Measurements from ENCODE around the gene LRRC27.

GRCh38 chr10:132294561-132295318 lies 37.3 kb upstream of the LRRC27 start:
- TF ChIP-seq POLR2A (IDR thresholded peaks at IDR 0.05) (no peak), POLR2AphosphoS5 (IDR thresholded peaks at IDR 0.05) (no peak)
- TF ChIP-seq, protein P1, sequence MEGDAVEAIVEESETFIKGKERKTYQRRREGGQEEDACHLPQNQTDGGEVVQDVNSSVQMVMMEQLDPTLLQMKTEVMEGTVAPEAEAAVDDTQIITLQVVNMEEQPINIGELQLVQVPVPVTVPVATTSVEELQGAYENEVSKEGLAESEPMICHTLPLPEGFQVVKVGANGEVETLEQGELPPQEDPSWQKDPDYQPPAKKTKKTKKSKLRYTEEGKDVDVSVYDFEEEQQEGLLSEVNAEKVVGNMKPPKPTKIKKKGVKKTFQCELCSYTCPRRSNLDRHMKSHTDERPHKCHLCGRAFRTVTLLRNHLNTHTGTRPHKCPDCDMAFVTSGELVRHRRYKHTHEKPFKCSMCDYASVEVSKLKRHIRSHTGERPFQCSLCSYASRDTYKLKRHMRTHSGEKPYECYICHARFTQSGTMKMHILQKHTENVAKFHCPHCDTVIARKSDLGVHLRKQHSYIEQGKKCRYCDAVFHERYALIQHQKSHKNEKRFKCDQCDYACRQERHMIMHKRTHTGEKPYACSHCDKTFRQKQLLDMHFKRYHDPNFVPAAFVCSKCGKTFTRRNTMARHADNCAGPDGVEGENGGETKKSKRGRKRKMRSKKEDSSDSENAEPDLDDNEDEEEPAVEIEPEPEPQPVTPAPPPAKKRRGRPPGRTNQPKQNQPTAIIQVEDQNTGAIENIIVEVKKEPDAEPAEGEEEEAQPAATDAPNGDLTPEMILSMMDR (IDR thresholded peaks at IDR 0.05): no peak

Measured in breast epithelium (tissue), 3 donors.